HFF-Myc (cell line): ENCODE results near the gene CENPC.
"Not testable (repeated sequence)": the region's sequence is repeated elsewhere in the genome, so short reads cannot be mapped to it uniquely, and the experiment has no call there.

Experiments
- DNase-seq: peaks from one replicate; pipeline ENCODE4 v3.0.0-alpha.2; 2011; ENCODE audit warnings: low read depth; ENCODE audit errors: extremely low read depth
- H3K4me3 ChIP-seq: replicated peaks from 2 replicates; pipeline ENCODE4 v1.5.1; 2011; ENCODE audit warnings: low read depth, mild to moderate bottlenecking, control low read depth, low read length
- CTCF ChIP-seq: IDR thresholded peaks from 2 replicates; pipeline ENCODE4 v1.5.1; 2012; ENCODE audit warnings: mild to moderate bottlenecking, low read depth, low read length, control low read depth; ENCODE audit errors: missing control alignments

CENPC gene

GRCh38 chr4:67535280-67535840, 9.9 kb downstream of the CENPC start:
- no peak for TF ChIP-seq CTCF
- no peak overlapping the region for H3K4me3 ChIP-seq
- DNase-seq, result no peak

GRCh38 chr4:67533112-67533511, 12.2 kb downstream of the CENPC start:
- DNase-seq, result no peak

GRCh38 chr4:67532397-67532796, 12.9 kb downstream of the CENPC start:
- not testable (repeated sequence) for DNase-seq

More at GRCh38 chr4:67533112-67533511, 12.2 kb downstream of the CENPC start:
- no peak overlapping the region for H3K4me3 ChIP-seq
- TF ChIP-seq CTCF, result no peak

DNA sequence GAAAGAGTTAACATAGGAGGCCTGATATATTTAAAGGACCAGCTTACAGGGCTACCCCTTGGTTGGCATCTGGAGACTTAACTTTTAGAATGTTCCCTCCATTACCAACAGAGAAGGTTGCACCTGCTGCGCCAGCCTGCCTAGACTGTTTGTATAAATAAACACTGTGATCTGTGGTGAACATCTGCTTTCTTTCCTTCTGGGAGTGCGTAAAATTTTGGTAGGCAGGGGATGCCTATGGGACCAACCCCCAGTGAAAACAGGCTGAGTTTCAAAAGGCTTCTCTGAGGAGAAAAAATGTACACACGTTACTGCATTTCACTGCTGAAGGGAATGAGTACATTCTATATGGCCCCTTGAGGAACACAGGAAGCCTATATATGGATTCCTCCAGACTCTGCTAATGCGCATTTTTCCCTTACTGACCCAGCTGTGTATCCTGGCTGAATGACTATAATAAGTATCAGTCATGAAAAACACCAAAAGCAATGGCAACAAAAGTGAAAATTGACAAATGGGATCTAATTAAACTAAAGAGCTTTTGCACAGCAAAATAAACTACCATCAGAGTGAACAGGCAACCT, 13.8 kb downstream of the CENPC start:
- TF ChIP-seq CTCF, result no peak
- DNase-seq, result no peak
- no peak overlapping the region for H3K4me3 ChIP-seq

More at GRCh38 chr4:67532397-67532796, 12.9 kb downstream of the CENPC start:
- not testable (repeated sequence) for H3K4me3 ChIP-seq

GRCh38 chr4:67524140-67524539, 21.2 kb downstream of the CENPC start:
- not testable (repeated sequence) for DNase-seq, H3K4me3 ChIP-seq

- TF ChIP-seq CTCF, result no peak
- no peak for DNase-seq
- H3K4me3 ChIP-seq, result no peak overlapping the region
Observed at GRCh38 chr4:67522851-67523671, 22.2 kb downstream of the CENPC start.

GRCh38 chr4:67522230-67522629, 23.1 kb downstream of the CENPC start:
- DNase-seq, result no peak
- no peak overlapping the region for H3K4me3 ChIP-seq
- no peak for TF ChIP-seq CTCF
